Ishikawa (cell line): Measurements from ENCODE around the gene MIS18BP1.

Source experiments
- CEBPB ChIP-seq: IDR thresholded peaks from 2 replicates; pipeline ENCODE4 v1.6.1; 2012
- CREB1 ChIP-seq: IDR thresholded peaks from 2 replicates; pipeline ENCODE4 v1.6.1; 2012; ENCODE audit warnings: low read depth
- EGR1 ChIP-seq: IDR thresholded peaks from 2 replicates; pipeline ENCODE4 v1.6.1; 2012
- EP300 ChIP-seq: IDR thresholded peaks from 2 replicates; pipeline ENCODE4 v1.6.1; 2012; ENCODE audit warnings: borderline replicate concordance
- FOXM1 ChIP-seq: IDR thresholded peaks from 2 replicates; pipeline ENCODE4 v1.6.1; 2012; ENCODE audit warnings: low read depth, borderline replicate concordance
- NFIC ChIP-seq: IDR thresholded peaks from 2 replicates; pipeline ENCODE4 v1.6.1; 2012
- RAD21 ChIP-seq: IDR thresholded peaks from 2 replicates; pipeline ENCODE4 v1.6.1; 2012; ENCODE audit warnings: low read depth
- TAF1 ChIP-seq: IDR thresholded peaks from 2 replicates; pipeline ENCODE4 v1.6.1; 2012; ENCODE audit warnings: low read depth, mild to moderate bottlenecking
- TCF12 ChIP-seq: IDR thresholded peaks from 2 replicates; pipeline ENCODE4 v1.6.1; 2012; ENCODE audit warnings: low read depth
- TEAD4 ChIP-seq: IDR thresholded peaks from 2 replicates; pipeline ENCODE4 v1.6.1; 2012
- YY1 ChIP-seq: IDR thresholded peaks from 2 replicates; pipeline ENCODE4 v1.6.1; 2012; ENCODE audit warnings: low read depth
- ZBTB7A ChIP-seq: IDR thresholded peaks from 2 replicates; pipeline ENCODE4 v1.6.1; 2012; ENCODE audit warnings: low read depth
- TF ChIP-seq, protein P1 (sequence below): IDR thresholded peaks from 2 replicates; pipeline ENCODE4 v1.6.1; 2012
- TF ChIP-seq, protein P2 (sequence below): IDR thresholded peaks from 2 replicates; pipeline ENCODE4 v1.6.1; 2012
- TF ChIP-seq, protein P3 (sequence below): IDR thresholded peaks from 2 replicates; pipeline ENCODE4 v1.6.1; 2012; ENCODE audit warnings: low read depth, mild to moderate bottlenecking

The MIS18BP1 gene

DNA sequence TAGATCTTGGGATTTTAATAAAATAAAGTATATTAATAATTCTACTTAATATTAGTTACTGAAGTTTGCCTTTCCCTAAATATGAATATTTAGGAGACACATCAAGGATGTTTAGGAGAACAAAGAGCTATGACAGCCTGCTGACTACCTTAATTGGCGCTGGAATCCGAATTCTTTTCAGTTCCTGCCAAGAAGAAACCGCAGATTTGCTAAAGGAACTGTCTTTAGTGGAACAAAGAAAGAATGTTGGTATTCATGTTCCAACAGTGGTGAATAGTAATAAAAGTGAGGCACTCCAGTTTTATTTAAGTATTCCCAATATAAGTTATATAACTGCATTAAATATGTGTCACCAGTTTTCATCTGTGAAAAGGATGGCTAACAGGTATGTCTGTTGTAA is 54.5 kb downstream of the MIS18BP1 start:
- TF ChIP-seq EP300 (no peak), TEAD4 (no peak), EGR1 (no peak)

DNA sequence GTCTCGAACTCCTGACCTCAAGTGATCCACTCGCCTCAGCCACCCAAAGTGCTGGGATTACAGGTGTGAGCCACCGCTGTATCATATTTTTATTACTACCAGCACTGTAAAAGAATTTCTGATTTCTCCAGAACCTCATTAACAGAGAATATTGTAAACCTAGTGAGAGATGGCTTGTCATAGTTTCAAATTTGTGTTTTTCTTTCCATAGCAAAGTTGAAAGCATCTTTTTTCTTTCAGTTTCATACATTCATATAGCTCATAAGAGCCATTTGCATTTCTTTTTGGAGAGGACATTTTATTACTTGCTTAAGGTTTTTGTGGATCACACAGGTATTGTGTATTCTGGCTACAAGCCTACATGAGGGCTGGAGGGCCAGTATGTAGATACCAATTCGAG is 58.0 kb downstream of the MIS18BP1 start:
- TF ChIP-seq FOXM1 (no peak), EGR1 (no peak), EP300 (no peak), TCF12 (no peak), ZBTB7A (no peak), TAF1 (no peak), TEAD4 (no peak), YY1 (no peak), NFIC (no peak), CREB1 (no peak)
- TF ChIP-seq, protein P1, sequence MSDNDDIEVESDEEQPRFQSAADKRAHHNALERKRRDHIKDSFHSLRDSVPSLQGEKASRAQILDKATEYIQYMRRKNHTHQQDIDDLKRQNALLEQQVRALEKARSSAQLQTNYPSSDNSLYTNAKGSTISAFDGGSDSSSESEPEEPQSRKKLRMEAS: no peak
- TF ChIP-seq, protein P2, sequence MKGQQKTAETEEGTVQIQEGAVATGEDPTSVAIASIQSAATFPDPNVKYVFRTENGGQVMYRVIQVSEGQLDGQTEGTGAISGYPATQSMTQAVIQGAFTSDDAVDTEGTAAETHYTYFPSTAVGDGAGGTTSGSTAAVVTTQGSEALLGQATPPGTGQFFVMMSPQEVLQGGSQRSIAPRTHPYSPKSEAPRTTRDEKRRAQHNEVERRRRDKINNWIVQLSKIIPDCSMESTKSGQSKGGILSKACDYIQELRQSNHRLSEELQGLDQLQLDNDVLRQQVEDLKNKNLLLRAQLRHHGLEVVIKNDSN: no peak

DNA sequence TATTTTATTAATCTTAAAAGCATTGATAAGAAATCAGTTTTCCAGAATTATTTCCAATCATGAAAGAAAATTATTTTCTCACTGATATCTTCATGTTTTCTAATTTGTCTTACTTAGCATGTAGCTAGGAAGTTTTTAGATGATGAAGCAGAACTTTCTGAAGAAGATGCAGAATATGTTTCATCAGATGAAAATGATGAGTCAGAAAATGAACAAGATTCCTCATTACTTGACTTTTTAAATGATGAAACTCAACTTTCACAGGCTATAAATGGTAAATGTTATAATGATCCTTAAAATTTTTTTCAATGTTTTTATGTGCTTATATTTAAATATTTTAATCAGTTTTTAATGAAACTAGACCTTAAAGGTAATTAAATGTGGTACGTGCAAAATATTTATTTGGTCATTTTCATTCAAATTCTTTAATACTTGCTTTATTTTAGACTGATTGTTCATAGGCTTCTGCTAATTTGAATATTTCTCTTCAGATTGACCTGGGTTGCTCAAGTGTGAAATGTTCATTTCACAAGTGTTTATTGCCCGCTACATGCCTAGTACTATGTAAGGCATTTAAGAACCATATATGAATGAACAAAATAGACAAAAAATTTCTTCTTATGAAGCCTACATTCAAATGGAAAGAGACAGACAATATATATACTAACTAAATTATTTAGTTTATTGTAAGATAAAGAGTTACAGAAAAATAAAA is 67.7 kb downstream of the MIS18BP1 start:
- TF ChIP-seq RAD21 (no peak), EGR1 (no peak), TEAD4 (no peak), CEBPB (no peak), FOXM1 (no peak)
- TF ChIP-seq, protein P1: no peak
- TF ChIP-seq, protein P2: no peak

DNA sequence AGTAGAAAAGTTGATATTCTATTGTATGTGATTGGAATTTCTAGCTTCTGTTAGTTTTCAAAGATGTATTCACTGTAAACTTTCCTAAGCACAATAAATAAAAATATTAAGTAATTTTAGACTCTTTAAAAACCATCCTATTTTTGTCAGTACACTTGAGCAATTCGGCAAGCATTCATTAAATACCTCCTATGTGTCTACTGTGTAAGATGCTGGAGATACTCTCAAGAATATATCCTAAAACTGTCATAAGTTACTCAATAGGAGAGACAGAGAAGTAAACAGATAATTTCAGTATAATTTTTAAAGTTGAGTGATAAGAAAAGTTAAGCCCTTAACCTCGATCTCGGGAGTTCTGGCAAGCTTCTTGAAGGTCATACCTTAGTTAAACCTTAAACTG is 71.2 kb downstream of the MIS18BP1 start:
- TF ChIP-seq EP300 (no peak), EGR1 (no peak), ZBTB7A (no peak), CREB1 (no peak), TAF1 (no peak)
- TF ChIP-seq, protein P2: no peak
- TF ChIP-seq, protein P1: no peak

DNA sequence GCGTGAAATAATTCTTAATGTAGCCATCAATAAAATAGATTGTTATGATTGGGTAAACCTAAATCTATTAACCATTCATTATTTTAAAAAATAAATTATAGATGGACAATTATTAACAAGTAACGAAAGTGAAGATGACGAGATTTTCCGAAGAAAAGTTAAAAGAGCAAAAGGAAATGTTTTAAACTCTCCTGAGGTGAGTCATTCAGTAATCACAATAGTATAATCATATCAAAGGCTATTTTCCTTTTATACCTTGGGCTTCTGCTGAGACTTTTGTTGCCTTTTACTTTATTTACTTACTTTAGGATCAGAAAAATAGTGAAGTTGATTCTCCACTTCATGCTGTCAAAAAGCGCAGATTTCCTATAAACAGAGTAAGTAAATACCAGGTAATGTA is 71.7 kb downstream of the MIS18BP1 start:
- TF ChIP-seq CEBPB: no peak
- TF ChIP-seq, protein P2: no peak
- TF ChIP-seq ZBTB7A: no peak
- TF ChIP-seq, protein P3, sequence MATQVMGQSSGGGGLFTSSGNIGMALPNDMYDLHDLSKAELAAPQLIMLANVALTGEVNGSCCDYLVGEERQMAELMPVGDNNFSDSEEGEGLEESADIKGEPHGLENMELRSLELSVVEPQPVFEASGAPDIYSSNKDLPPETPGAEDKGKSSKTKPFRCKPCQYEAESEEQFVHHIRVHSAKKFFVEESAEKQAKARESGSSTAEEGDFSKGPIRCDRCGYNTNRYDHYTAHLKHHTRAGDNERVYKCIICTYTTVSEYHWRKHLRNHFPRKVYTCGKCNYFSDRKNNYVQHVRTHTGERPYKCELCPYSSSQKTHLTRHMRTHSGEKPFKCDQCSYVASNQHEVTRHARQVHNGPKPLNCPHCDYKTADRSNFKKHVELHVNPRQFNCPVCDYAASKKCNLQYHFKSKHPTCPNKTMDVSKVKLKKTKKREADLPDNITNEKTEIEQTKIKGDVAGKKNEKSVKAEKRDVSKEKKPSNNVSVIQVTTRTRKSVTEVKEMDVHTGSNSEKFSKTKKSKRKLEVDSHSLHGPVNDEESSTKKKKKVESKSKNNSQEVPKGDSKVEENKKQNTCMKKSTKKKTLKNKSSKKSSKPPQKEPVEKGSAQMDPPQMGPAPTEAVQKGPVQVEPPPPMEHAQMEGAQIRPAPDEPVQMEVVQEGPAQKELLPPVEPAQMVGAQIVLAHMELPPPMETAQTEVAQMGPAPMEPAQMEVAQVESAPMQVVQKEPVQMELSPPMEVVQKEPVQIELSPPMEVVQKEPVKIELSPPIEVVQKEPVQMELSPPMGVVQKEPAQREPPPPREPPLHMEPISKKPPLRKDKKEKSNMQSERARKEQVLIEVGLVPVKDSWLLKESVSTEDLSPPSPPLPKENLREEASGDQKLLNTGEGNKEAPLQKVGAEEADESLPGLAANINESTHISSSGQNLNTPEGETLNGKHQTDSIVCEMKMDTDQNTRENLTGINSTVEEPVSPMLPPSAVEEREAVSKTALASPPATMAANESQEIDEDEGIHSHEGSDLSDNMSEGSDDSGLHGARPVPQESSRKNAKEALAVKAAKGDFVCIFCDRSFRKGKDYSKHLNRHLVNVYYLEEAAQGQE: no peak
- TF ChIP-seq EGR1: no peak
- no peak for TF ChIP-seq CREB1
- TF ChIP-seq TAF1: no peak
- no peak for TF ChIP-seq TEAD4
- TF ChIP-seq EP300: no peak
- TF ChIP-seq NFIC: no peak
- no peak for TF ChIP-seq TCF12
- no peak for TF ChIP-seq RAD21
- TF ChIP-seq YY1: no peak
- no peak for TF ChIP-seq FOXM1

DNA sequence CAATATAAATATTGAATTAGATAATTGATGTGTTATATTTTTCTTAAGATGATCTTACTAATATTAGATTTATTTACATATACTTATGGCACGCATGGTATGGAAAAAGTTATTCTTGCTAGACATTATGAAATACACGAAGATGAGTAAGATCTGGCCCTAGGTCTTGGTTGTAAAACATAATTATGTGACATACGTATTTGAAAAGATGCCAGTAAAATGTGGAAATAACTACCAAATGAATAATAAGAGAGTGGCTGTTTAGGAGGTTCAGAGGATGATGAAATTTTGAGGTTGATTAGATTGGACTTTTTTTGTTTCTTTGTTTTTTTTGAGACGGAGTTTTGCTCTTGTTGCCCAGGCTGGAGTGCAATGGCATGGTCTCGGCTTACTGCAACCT is 75.9 kb downstream of the MIS18BP1 start:
- no peak for TF ChIP-seq ZBTB7A
- TF ChIP-seq, protein P1: no peak
- TF ChIP-seq, protein P2: no peak
- TF ChIP-seq FOXM1: no peak
- no peak for TF ChIP-seq NFIC
- TF ChIP-seq EGR1: no peak
- no peak for TF ChIP-seq EP300
- no peak for TF ChIP-seq TCF12
- TF ChIP-seq, protein P3: no peak
- no peak for TF ChIP-seq CEBPB
- no peak for TF ChIP-seq YY1
- TF ChIP-seq RAD21: no peak
- TF ChIP-seq CREB1: no peak
- TF ChIP-seq TAF1: no peak
- no peak for TF ChIP-seq TEAD4
